HepG2 (cell line): ENCODE data around the gene MTOR. TPM values are rescaled to one million over a fixed set of nuclear protein-coding genes. Genes with fewer than 3 reads are reported as not detected.

Source experiments
- ARHGAP35 ChIP-seq: sonication (generic); formaldehyde crosslinking; IDR thresholded peaks from 2 replicates; pipeline ENCODE4 v1.9.0; 2022; ENCODE audit warnings: mild to moderate bottlenecking, inconsistent platforms, moderate library complexity, missing genetic modification reagents, borderline replicate concordance
- BHLHE40 ChIP-seq: IDR thresholded peaks from 2 replicates; pipeline ENCODE4 v1.6.1; 2011; ENCODE audit warnings: low read length, improper control_type of control experiment
- BORCS8-MEF2B ChIP-seq: sonication (generic); formaldehyde crosslinking; IDR thresholded peaks from 2 replicates; pipeline ENCODE4 v1.8.0; 2022; ENCODE audit warnings: mild to moderate bottlenecking, missing genetic modification reagents
- CCDC6 ChIP-seq: sonication (generic); formaldehyde crosslinking; IDR thresholded peaks from 2 replicates; pipeline ENCODE4 v1.8.1; 2022; ENCODE audit warnings: mild to moderate bottlenecking, missing genetic modification reagents, moderate library complexity
- DNMT1 ChIP-seq: sonication (generic); formaldehyde crosslinking; IDR thresholded peaks from 2 replicates; pipeline ENCODE4 v1.5.1; 2020; ENCODE audit warnings: mild to moderate bottlenecking, missing genetic modification reagents
- HES4 ChIP-seq: sonication (generic); formaldehyde crosslinking; IDR thresholded peaks from 2 replicates; pipeline ENCODE4 v1.9.0; 2021; ENCODE audit warnings: mild to moderate bottlenecking, missing genetic modification reagents, borderline replicate concordance
- LCORL ChIP-seq, 2 experiments: fragments of 450-650 bp in 1 of 2; sonication (generic) in 1 of 2; formaldehyde crosslinking in 1 of 2; IDR thresholded peaks; 2 replicates each; pipeline versions ENCODE4 v1.5.0 to v1.6.1; 2017 to 2020; ENCODE audit warnings: antibody characterized with exemption in 1 of 2, missing genetic modification reagents in 1 of 2
- RARG ChIP-seq: sonication (generic); formaldehyde crosslinking; IDR thresholded peaks from 2 replicates; pipeline ENCODE4 v1.4.0; 2020; ENCODE audit warnings: low read depth, mild to moderate bottlenecking, missing genetic modification reagents
- RNF219 ChIP-seq: sonication (generic); formaldehyde crosslinking; IDR thresholded peaks from 2 replicates; pipeline ENCODE4 v1.5.0; 2020; ENCODE audit warnings: mild to moderate bottlenecking, missing genetic modification reagents
- SRSF1 ChIP-seq: fragments of 200-400 bp; formaldehyde crosslinking; optimal IDR thresholded peaks from 2 replicates; pipeline ENCODE3; 2017; ENCODE audit warnings: mild to moderate bottlenecking, low read depth, low read length, moderate library complexity
- SYNCRIP ChIP-seq: fragments of 200-400 bp; formaldehyde crosslinking; IDR thresholded peaks from 2 replicates; pipeline ENCODE4 v1.6.1; 2018; ENCODE audit warnings: mild to moderate bottlenecking, low read depth, low read length; ENCODE audit not compliant: insufficient read depth
- TAF1 ChIP-seq: sonication (generic); formaldehyde crosslinking; IDR thresholded peaks from 2 replicates; pipeline ENCODE4 v1.4.0; 2020; ENCODE audit warnings: missing genetic modification reagents
- ZBTB49 ChIP-seq: sonication (generic); formaldehyde crosslinking; IDR thresholded peaks from 2 replicates; pipeline ENCODE4 v1.4.0; 2020; ENCODE audit warnings: missing genetic modification reagents, borderline replicate concordance
- ZNF136 ChIP-seq: sonication (generic); formaldehyde crosslinking; IDR thresholded peaks from 2 replicates; pipeline ENCODE4 v1.8.1; 2022; ENCODE audit warnings: low read depth, mild to moderate bottlenecking, moderate library complexity, missing genetic modification reagents
- ZNF205 ChIP-seq: IDR thresholded peaks from 2 replicates; pipeline ENCODE4 v1.6.1; 2018; ENCODE audit warnings: missing biosample characterization, missing genetic modification reagents
- ZNF280D ChIP-seq: sonication (generic); formaldehyde crosslinking; IDR thresholded peaks from 2 replicates; pipeline ENCODE4 v1.5.1; 2020; ENCODE audit warnings: mild to moderate bottlenecking, missing genetic modification reagents
- ZNF670 ChIP-seq: sonication (generic); formaldehyde crosslinking; IDR thresholded peaks from 2 replicates; pipeline ENCODE4 v1.8.0; 2022; ENCODE audit warnings: mild to moderate bottlenecking, missing genetic modification reagents, borderline replicate concordance
- ZNF766 ChIP-seq: sonication (generic); formaldehyde crosslinking; IDR thresholded peaks from 2 replicates; pipeline ENCODE4 v1.5.0; 2020; ENCODE audit warnings: missing genetic modification reagents, borderline replicate concordance
- ZSCAN31 ChIP-seq: sonication (generic); formaldehyde crosslinking; IDR thresholded peaks from 2 replicates; pipeline ENCODE4 v1.5.0; 2020; ENCODE audit warnings: low read depth, mild to moderate bottlenecking, missing genetic modification reagents
- polyA plus RNA-seq, 8 experiments: library from polyadenylated mRNA; depleted of rRNA in 3 of 8; stranded (reverse) in 7 of 8; unstranded in 1 of 8; fragments of >200 nt; fragmentation: Illumina TruSeq in 4 of 8; extraction: Trizol in 4 of 8; gene quantifications; 2 replicates each; pipeline versions ENCODE4 v1.2.1 to v1.2.3, GENCODE V29; 2011 to 2016; ENCODE audit warnings: low read depth in 4 of 8, missing spikeins in 1 of 8, mixed read lengths in 1 of 8; ENCODE audit not compliant: insufficient read depth in 1 of 8
- total RNA-seq, 5 experiments: library from RNA; depleted of rRNA; stranded (reverse); fragments of >200 nt; fragmentation: Illumina TruSeq; extraction: Trizol; gene quantifications; 2 replicates each; pipeline ENCODE4 v1.2.3, GENCODE V29; 2016; ENCODE audit warnings: low read depth in 1 of 5

The MTOR gene
- total and polyA plus RNA-seq, 2 of the 13 experiments (the other 11 are each of a cell fraction or from before 2014, with no cell fraction given): 24.6 to 34.6 TPM

- TF ChIP-seq LCORL (IDR thresholded peaks at IDR 0.05) (no peak), LCORL (CRISPR knock-in tag; IDR thresholded peaks at IDR 0.05) (0 out of 2 replicates have a peak, but pooled peaks have one; percentile 31), HES4 (CRISPR knock-in tag) (no peak), DNMT1 (CRISPR knock-in tag) (no peak), BHLHE40 (no peak), ZNF670 (CRISPR knock-in tag) (no peak; the same call in 1 of the 2 replicates), ZBTB49 (CRISPR knock-in tag) (no peak), ZNF136 (CRISPR knock-in tag) (no peak), ARHGAP35 (CRISPR knock-in tag) (peak; percentile 42; the same call in 1 of the 2 replicates), RNF219 (CRISPR knock-in tag) (no peak), ZNF280D (CRISPR knock-in tag) (no peak; the same call in 1 of the 2 replicates), TAF1 (CRISPR knock-in tag) (peak; percentile 97), CCDC6 (no peak), RARG (CRISPR knock-in tag) (no peak), ZNF205 (CRISPR knock-in tag) (peak; percentile 42; the same call in 1 of the 2 replicates), BORCS8-MEF2B (CRISPR knock-in tag) (no peak; the same call in 1 of the 2 replicates), ZNF766 (peak; percentile 89; the same call in 1 of the 2 replicates), SYNCRIP (no peak), ZSCAN31 (CRISPR knock-in tag) (0 out of 2 replicates have a peak, but pooled peaks have one; percentile 47), SRSF1 (peak; percentile 26)
Observed at GRCh38 chr1:11099310-11100148, 162.8 kb downstream of the MTOR start, which contains the start of gene EXOSC10 (continued).
